CD4-positive, CD25-positive, alpha-beta regulatory T cell (primary cell): ENCODE results near the gene C3orf33. TPM values are rescaled to one million over a fixed set of nuclear protein-coding genes. Genes with fewer than 3 reads are reported as not detected.
"Not testable (repeated sequence)": the region's sequence is repeated elsewhere in the genome, so short reads cannot be mapped to it uniquely, and the experiment has no call there.

ENCODE experiments used
- ATAC-seq, 2 donors: fragments of 150-1000 bp; cut with Tn5 transposase; one replicate each; pipeline ENCODE4 v1.10.0; 2021; ENCODE audit warnings: low read depth in 2 of 2, moderate number of reproducible peaks in 2 of 2, moderate library complexity in 1 of 2
- DNase-seq, 3 donors: peaks; one replicate each; pipeline versions ENCODE4 v3.0.0 to v3.0.0-alpha.2; 2012 to 2022; ENCODE audit warnings: mixed read lengths in 1 of 3
- H3K27ac ChIP-seq: one replicate; pipeline ENCODE4 v1.7.0; 2013; ENCODE audit warnings: mild to moderate bottlenecking, low read length; ENCODE audit not compliant: insufficient read depth, poor library complexity, severe bottlenecking
- H3K27me3 ChIP-seq: one replicate; pipeline ENCODE4 v1.7.0; 2013; ENCODE audit warnings: low read length; ENCODE audit not compliant: control insufficient read depth, insufficient read depth
- H3K36me3 ChIP-seq: one replicate; pipeline ENCODE4 v1.7.0; 2013; ENCODE audit warnings: mild to moderate bottlenecking, low read length, moderate library complexity; ENCODE audit not compliant: control insufficient read depth, insufficient read depth
- H3K4me1 ChIP-seq: 2 replicates; pipeline ENCODE4 v1.7.0; 2013; ENCODE audit warnings: mild to moderate bottlenecking, low read length; ENCODE audit not compliant: insufficient read depth, control insufficient read depth, poor library complexity, severe bottlenecking
- H3K4me3 ChIP-seq: one replicate; pipeline ENCODE4 v1.7.0; 2013; ENCODE audit warnings: low read depth, mild to moderate bottlenecking, low read length, moderate library complexity
- H3K9me3 ChIP-seq, 2 experiments: 1 replicate in 1 of 2; 2 replicates in 1 of 2; pipeline ENCODE4 v1.7.0; 2013; ENCODE audit warnings: low read length in 2 of 2, mild to moderate bottlenecking in 1 of 2, moderate library complexity in 1 of 2; ENCODE audit not compliant: control insufficient read depth in 2 of 2
- H3K27ac Mint-ChIP-seq, 3 donors: one replicate each; pipeline ENCODE4 v1.8.0; 2020 to 2022; ENCODE audit warnings: mild to moderate bottlenecking in 3 of 3, mixed read lengths in 3 of 3, moderate library complexity in 2 of 3
- H3K27me3 Mint-ChIP-seq: one replicate; pipeline ENCODE4 v1.8.0; 2022; ENCODE audit warnings: mild to moderate bottlenecking, mixed read lengths
- H3K36me3 Mint-ChIP-seq: one replicate; pipeline ENCODE4 v1.8.0; 2020; ENCODE audit warnings: mixed read lengths
- H3K4me1 Mint-ChIP-seq, 4 donors: one replicate each; pipeline ENCODE4 v1.8.0; 2020 to 2022; ENCODE audit warnings: mixed read lengths in 4 of 4, mild to moderate bottlenecking in 1 of 4
- H3K4me3 Mint-ChIP-seq, 4 donors: one replicate each; pipeline ENCODE4 v1.8.0; 2020 to 2022; ENCODE audit warnings: mild to moderate bottlenecking in 4 of 4, mixed read lengths in 4 of 4, moderate library complexity in 3 of 4
- H3K9me3 Mint-ChIP-seq, 7 donors: one replicate each; pipeline ENCODE4 v1.8.0; 2020 to 2022; ENCODE audit warnings: mixed read lengths in 7 of 7, mild to moderate bottlenecking in 3 of 7, moderate library complexity in 2 of 7
- polyA plus RNA-seq, 4 donors: library from polyadenylated mRNA; unstranded; fragments of 300-500 nt; fragmentation: Illumina TruSeq; gene quantifications; one replicate each; pipeline ENCODE4 v1.2.3, GENCODE V29; 2021
- total RNA-seq: library from RNA; stranded (reverse); gene quantifications from one replicate; pipeline ENCODE4 v1.2.3, GENCODE V29; 2022

Gene C3orf33
- total and polyA plus RNA-seq, 5 donors from 2014 or later = 0.74 to 5.0 (median 3.0) TPM

GRCh38 chr3:155846119-155846518 lies 40.0 kb upstream of the C3orf33 start:
- peaks cover 5% of the 10 kb centered on the region for H3K36me3 ChIP-seq
- Mint-ChIP-seq H3K4me1 (peaks cover 31 to 66% (median 44%) of the 10 kb centered on the region in 4 donors), H3K27ac (peak overlapping the region in 1 of 3 donors; percentile 33), H3K27me3 (no peaks in the 10 kb centered on the region), H3K9me3 (no peaks in the 10 kb centered on the region), H3K36me3 (peaks cover 18% of the 10 kb centered on the region), H3K4me3 (peak overlapping the region in 3 of 4 donors; percentile 7 to 57 (median 38))
- no peaks in the 10 kb centered on the region for H3K9me3 ChIP-seq
- H3K27me3 ChIP-seq = no peaks in the 10 kb centered on the region
- no peak for ATAC-seq
- peak overlapping the region; percentile 56 for H3K4me3 ChIP-seq
- peaks cover 35% of the 10 kb centered on the region for H3K4me1 ChIP-seq
- no peak for DNase-seq
- no peak overlapping the region for H3K27ac ChIP-seq

- Histone ChIP-seq H3K4me3 (no peak overlapping the region), H3K4me1 (peaks cover 13% of the 10 kb centered on the region), H3K9me3 (no peaks in the 10 kb centered on the region), H3K27ac (no peak overlapping the region), H3K27me3 (no peaks in the 10 kb centered on the region), H3K36me3 (peaks cover 5% of the 10 kb centered on the region)
- Mint-ChIP-seq H3K27ac (peak overlapping the region in 1 of 3 donors; percentile 32), H3K36me3 (peaks cover 13% of the 10 kb centered on the region), H3K9me3 (no peaks in the 10 kb centered on the region), H3K4me1 (peaks cover 24 to 47% (median 37%) of the 10 kb centered on the region in 4 donors), H3K4me3 (peak overlapping the region; percentile 3 to 74 (median 19)), H3K27me3 (no peaks in the 10 kb centered on the region)
- ATAC-seq (no peak), DNase-seq (no peak)
These were observed 37.5 kb upstream of the C3orf33 start for GRCh38 chr3:155843569-155843968.

- Histone ChIP-seq H3K27ac (no peak overlapping the region), H3K36me3 (peaks cover 11% of the 10 kb centered on the region), H3K9me3 (no peaks in the 10 kb centered on the region), H3K27me3 (no peaks in the 10 kb centered on the region), H3K4me3 (no peak overlapping the region), H3K4me1 (no peaks in the 10 kb centered on the region)
- H3K4me1 Mint-ChIP-seq = peaks cover 4 to 8% (median 6%) of the 10 kb centered on the region in 4 donors
- H3K27ac Mint-ChIP-seq = no peak overlapping the region
- no peaks in the 10 kb centered on the region for H3K27me3 Mint-ChIP-seq
- DNase-seq = no peak
- H3K4me3 Mint-ChIP-seq = no peak overlapping the region
- H3K36me3 Mint-ChIP-seq = peaks cover 14% of the 10 kb centered on the region
- no peak for ATAC-seq
- no peaks in the 10 kb centered on the region for H3K9me3 Mint-ChIP-seq
These were observed 29.4 kb upstream of the C3orf33 start for GRCh38 chr3:155835341-155836071.

GRCh38 chr3:155828490-155829098 lies 22.5 kb upstream of the C3orf33 start:
- H3K27ac Mint-ChIP-seq, H3K27ac ChIP-seq, H3K4me3 Mint-ChIP-seq, H3K27me3 Mint-ChIP-seq, H3K27me3 ChIP-seq, ATAC-seq, H3K4me1 ChIP-seq, H3K9me3 Mint-ChIP-seq, H3K4me3 ChIP-seq, DNase-seq, H3K4me1 Mint-ChIP-seq, H3K9me3 ChIP-seq: not testable (repeated sequence)
- H3K36me3 ChIP-seq = peaks cover 19% of the 10 kb centered on the region
- H3K36me3 Mint-ChIP-seq = peaks cover 12% of the 10 kb centered on the region

- Mint-ChIP-seq H3K36me3 (peaks cover 4% of the 10 kb centered on the region), H3K4me3 (no peak overlapping the region), H3K27ac (no peak overlapping the region), H3K27me3 (no peaks in the 10 kb centered on the region), H3K4me1 (peaks cover 0 to 7% (median 0%) of the 10 kb centered on the region in 4 donors), H3K9me3 (peaks cover 0 to 1% (median 0%) of the 10 kb centered on the region in 7 donors)
- Histone ChIP-seq H3K27ac (no peak overlapping the region), H3K4me3 (no peak overlapping the region), H3K27me3 (peaks cover 2% of the 10 kb centered on the region), H3K9me3 (no peaks in the 10 kb centered on the region), H3K4me1 (no peaks in the 10 kb centered on the region), H3K36me3 (no peaks in the 10 kb centered on the region)
- ATAC-seq (no peak), DNase-seq (no peak)
These were observed 9.0 kb upstream of the C3orf33 start for GRCh38 chr3:155815030-155815545.

- not testable (repeated sequence) for H3K27me3 ChIP-seq, H3K4me3 Mint-ChIP-seq, H3K27me3 Mint-ChIP-seq, H3K4me1 Mint-ChIP-seq, H3K27ac ChIP-seq, H3K9me3 ChIP-seq, H3K4me3 ChIP-seq, ATAC-seq, H3K9me3 Mint-ChIP-seq, H3K36me3 ChIP-seq, H3K36me3 Mint-ChIP-seq, H3K4me1 ChIP-seq, H3K27ac Mint-ChIP-seq, DNase-seq
These were observed 7.1 kb upstream of the C3orf33 start for GRCh38 chr3:155813224-155813623.

- Mint-ChIP-seq H3K4me1 (peaks cover 0 to 17% (median 5%) of the 10 kb centered on the region in 4 donors), H3K27me3 (no peaks in the 10 kb centered on the region), H3K36me3 (peaks cover 4% of the 10 kb centered on the region), H3K9me3 (no peaks in the 10 kb centered on the region), H3K4me3 (no peak overlapping the region), H3K27ac (no peak overlapping the region)
- Histone ChIP-seq H3K27ac (no peak overlapping the region), H3K27me3 (peaks cover 7% of the 10 kb centered on the region), H3K9me3 (no peaks in the 10 kb centered on the region), H3K4me3 (no peak overlapping the region), H3K4me1 (peaks cover 11% of the 10 kb centered on the region), H3K36me3 (no peaks in the 10 kb centered on the region)
- ATAC-seq = no peak
- no peak for DNase-seq
These were observed 3.1 kb upstream of the C3orf33 start for GRCh38 chr3:155809181-155809580.
